Heart left ventricle (tissue), 13 donors: ENCODE data around the gene AFAP1L2.

Source experiments
- CTCF ChIP-seq, 12 donors: fragments of 200-600 bp; sonication (generic) in 4 of 12; IDR thresholded peaks; one replicate each; pipeline versions ENCODE4 v1.5.0 to v1.8.0; 2018 to 2022; ENCODE audit warnings: antibody characterized with exemption in 12 of 12, mild to moderate bottlenecking in 5 of 12
- POLR2A ChIP-seq, 2 donors: fragments of 450-650 bp; IDR thresholded peaks; one replicate each; pipeline ENCODE4 v1.6.1; 2017; ENCODE audit warnings: antibody characterized with exemption in 2 of 2, mild to moderate bottlenecking in 2 of 2, moderate library complexity in 2 of 2
- donor health status: ischemic (EF 13 %, LVEDD 7.1; RV severe dilation, severe dysfunction).
- donor health status: DM: no; HTN: yes; CAD: no.
- donor health status: DM: no; HTN: no; CAD: no.
- donor health status: ischemic (EF 25% LVEDD 6.9; RV normal size, moderate dysfunction).
- donor health status: ischemic (EF 25% LVEDD 5.7; RV mildly dilated, moderate dysfunction).
- donor health status: ischemic (EF 35%, LVEDD 5.7; RV mildly dilated, moderate dysfunction).
- donor health status: nonischemic (EF 11% LVEDD 7.7; RV severe dilation, severe dysfunction).
- donor health status: DM: yes; HTN: yes; CAD: no.
- donor health status: PGD.
- donor health status: ischemic (EF 29% LVEDD 5.4; RV normal size, mild dysfunction).
- donor health status: nonischemic (EF 23%, LVEDD 6.1; RV moderate dilation, normal function).

GRCh38 chr10:114384181-114384580, 20.1 kb downstream of the AFAP1L2 start:
- TF ChIP-seq POLR2A (IDR thresholded peaks at IDR 0.05) (no peak), CTCF (IDR thresholded peaks at IDR 0.05) (no peak)
